ENCODE data around the gene CTAG2. TPM values are rescaled to one million over a fixed set of nuclear protein-coding genes. Genes with fewer than 3 reads are reported as not detected.
"Not testable (repeated sequence)": the region's sequence is repeated elsewhere in the genome, so short reads cannot be mapped to it uniquely, and the experiment has no call there.

Gene CTAG2
- total and polyA plus RNA-seq, 5 donors, result not detected

- ATAC-seq (no peak), DNase-seq (no peak)
- intact Hi-C loops (cut with DNase I), result no loop called here
- no peaks in the 10 kb centered on the region for H3K27me3 ChIP-seq (ENCODE audit: control insufficient read depth, insufficient read depth)
- no peaks in the 10 kb centered on the region for H3K4me1 ChIP-seq (ENCODE audit: control insufficient read depth, insufficient read depth, low read length)
- WGBS, result 81% methylated on average over 15 of the region's 15 CpGs
- no peak overlapping the region for H3K4me3 ChIP-seq (ENCODE audit: low read length)
- H3K27ac ChIP-seq (ENCODE audit: low read length), result no peak overlapping the region
- no peaks in the 10 kb centered on the region for H3K9me3 ChIP-seq (ENCODE audit: control insufficient read depth, low read length)
These were observed 4.4 kb downstream of the CTAG2 start for GRCh38 chrX:154648931-154649330.

- H3K4me1 ChIP-seq (ENCODE audit: control insufficient read depth, insufficient read depth, low read length); ATAC-seq; intact Hi-C loops (cut with DNase I); H3K27me3 ChIP-seq (ENCODE audit: control insufficient read depth, insufficient read depth); H3K4me3 ChIP-seq (ENCODE audit: low read length); H3K9me3 ChIP-seq (ENCODE audit: control insufficient read depth, low read length); DNase-seq; H3K27ac ChIP-seq (ENCODE audit: low read length): not testable (repeated sequence)
- WGBS, result no CpG with 5 or more reads among the region's 24 CpGs
These were observed 7.5 kb downstream of the CTAG2 start for GRCh38 chrX:154645745-154646378.

- no CpG with 5 or more reads among the region's 31 CpGs for WGBS
These were observed 9.7 kb downstream of the CTAG2 start for GRCh38 chrX:154643708-154644107.

DNA sequence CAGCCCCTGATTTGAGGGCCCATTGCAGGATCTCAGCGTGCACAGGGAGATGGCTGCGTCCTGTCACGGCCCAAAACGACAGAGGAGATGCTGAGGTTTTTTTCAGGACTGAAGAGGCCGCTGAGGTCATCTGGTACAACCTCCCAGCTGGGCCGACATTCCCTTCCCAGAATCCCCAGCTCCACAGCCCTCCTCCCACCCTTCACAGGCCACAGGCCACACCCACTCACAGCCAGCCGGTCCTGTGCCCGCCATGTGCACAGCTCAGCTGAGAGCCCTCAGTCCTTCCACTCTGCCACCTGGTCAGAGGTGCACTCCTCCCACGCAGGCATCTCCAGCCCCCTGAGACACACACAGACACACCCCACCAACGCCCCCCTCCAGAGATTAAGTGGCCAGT, 11.6 kb downstream of the CTAG2 start:
- DNase-seq; H3K27ac ChIP-seq (ENCODE audit: low read length); H3K4me1 ChIP-seq (ENCODE audit: control insufficient read depth, insufficient read depth, low read length); H3K9me3 ChIP-seq (ENCODE audit: control insufficient read depth, low read length); intact Hi-C loops (cut with DNase I); H3K27me3 ChIP-seq (ENCODE audit: control insufficient read depth, insufficient read depth); H3K4me3 ChIP-seq (ENCODE audit: low read length): not testable (repeated sequence)
- WGBS, result no CpG with 5 or more reads among the region's 10 CpGs
- peak; percentile 70 to 82 for ATAC-seq

More at GRCh38 chrX:154643708-154644107, 9.7 kb downstream of the CTAG2 start:
- H3K27me3 ChIP-seq (ENCODE audit: control insufficient read depth, insufficient read depth); H3K9me3 ChIP-seq (ENCODE audit: control insufficient read depth, low read length); H3K4me3 ChIP-seq (ENCODE audit: low read length); H3K4me1 ChIP-seq (ENCODE audit: control insufficient read depth, insufficient read depth, low read length); DNase-seq; intact Hi-C loops (cut with DNase I); H3K27ac ChIP-seq (ENCODE audit: low read length); ATAC-seq: not testable (repeated sequence)

DNA sequence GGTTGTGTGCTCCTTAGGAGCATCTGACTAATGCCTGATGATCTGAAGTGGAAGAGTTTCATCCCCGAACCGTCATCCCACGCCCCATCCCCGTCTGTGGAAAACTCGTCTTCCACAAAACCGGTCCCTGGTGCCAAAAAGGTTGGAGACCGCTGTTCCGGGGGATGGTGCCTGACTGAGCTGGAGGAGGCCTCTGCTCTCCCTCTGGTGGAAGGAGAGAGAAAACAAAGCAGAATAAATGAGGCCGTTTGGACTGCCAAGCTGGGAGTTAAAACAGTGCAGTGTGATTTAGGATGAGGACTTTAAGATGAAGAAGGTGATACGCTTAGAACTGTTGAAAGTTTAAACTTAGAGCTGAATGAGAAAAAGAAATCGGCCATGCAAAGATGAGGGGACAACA, 19.7 kb downstream of the CTAG2 start:
- DNase-seq; H3K4me1 ChIP-seq (ENCODE audit: control insufficient read depth, insufficient read depth, low read length); H3K9me3 ChIP-seq (ENCODE audit: control insufficient read depth, low read length); intact Hi-C loops (cut with DNase I); H3K27ac ChIP-seq (ENCODE audit: low read length); H3K27me3 ChIP-seq (ENCODE audit: control insufficient read depth, insufficient read depth); ATAC-seq; H3K4me3 ChIP-seq (ENCODE audit: low read length): not testable (repeated sequence)
- no CpG with 5 or more reads among the region's 11 CpGs for WGBS

- H3K27ac ChIP-seq (ENCODE audit: low read length); intact Hi-C loops (cut with DNase I); H3K4me3 ChIP-seq (ENCODE audit: low read length); H3K4me1 ChIP-seq (ENCODE audit: control insufficient read depth, insufficient read depth, low read length); H3K9me3 ChIP-seq (ENCODE audit: control insufficient read depth, low read length); H3K27me3 ChIP-seq (ENCODE audit: control insufficient read depth, insufficient read depth); DNase-seq: not testable (repeated sequence)
- no CpG with 5 or more reads among the region's 11 CpGs for WGBS
- peak in 1 of 2 donors; percentile 46 for ATAC-seq
These were observed 22.4 kb downstream of the CTAG2 start for GRCh38 chrX:154630949-154631348.

DNA sequence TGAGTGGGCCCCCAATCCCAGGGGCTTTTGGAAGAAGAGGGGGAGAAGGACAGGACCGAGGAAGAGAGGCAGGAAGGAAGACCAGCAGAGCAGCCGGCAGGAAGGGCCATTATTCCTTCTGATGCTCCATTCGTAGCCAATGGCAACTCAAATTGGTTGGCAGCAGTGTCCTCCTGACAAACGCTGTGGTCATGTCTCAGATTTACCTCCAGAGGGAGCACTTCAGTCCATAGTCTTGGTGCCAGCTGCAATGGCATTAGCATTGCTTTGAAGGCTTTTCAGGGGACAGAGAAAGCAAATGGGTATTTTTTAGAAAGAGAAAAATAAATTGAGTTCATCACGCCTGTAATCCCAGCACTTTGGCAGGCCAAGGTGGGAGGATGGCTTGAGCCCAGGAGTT, 24.4 kb downstream of the CTAG2 start:
- H3K4me1 ChIP-seq (ENCODE audit: control insufficient read depth, insufficient read depth, low read length); H3K9me3 ChIP-seq (ENCODE audit: control insufficient read depth, low read length); H3K27ac ChIP-seq (ENCODE audit: low read length); DNase-seq; intact Hi-C loops (cut with DNase I); H3K4me3 ChIP-seq (ENCODE audit: low read length); H3K27me3 ChIP-seq (ENCODE audit: control insufficient read depth, insufficient read depth): not testable (repeated sequence)
- peak in 1 of 2 donors; percentile 42 for ATAC-seq
- whole genome bisulfite sequencing, result no CpG with 5 or more reads among the region's 5 CpGs

DNA sequence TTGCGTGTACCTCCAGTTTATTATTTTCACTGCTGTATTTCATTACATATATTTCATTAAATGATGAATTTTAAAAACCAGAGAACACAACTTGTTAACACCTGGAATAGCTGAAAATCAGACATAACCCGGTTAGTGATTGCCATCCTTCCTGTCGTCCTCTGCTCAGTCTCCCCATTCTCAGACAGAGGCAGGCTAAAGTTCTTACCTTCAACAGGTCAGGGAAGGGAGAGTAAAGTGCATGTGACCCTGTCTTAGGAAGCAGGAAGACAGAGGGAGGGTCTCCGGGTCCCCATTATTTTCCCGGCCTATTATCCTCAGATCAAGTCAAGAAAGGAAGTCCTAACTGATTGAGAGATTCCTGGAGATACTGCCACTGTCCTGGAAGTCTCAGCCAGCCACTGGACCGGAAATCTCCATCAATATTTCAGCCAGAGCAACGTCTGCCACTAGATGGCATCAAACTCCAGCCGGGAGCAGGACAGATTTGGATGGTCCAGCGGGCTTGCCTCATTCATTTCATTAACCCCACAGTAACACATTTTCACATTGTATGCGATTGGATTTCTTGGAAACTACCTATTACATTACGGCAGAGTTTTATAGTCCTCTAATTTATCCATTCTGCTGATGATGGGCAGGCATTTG, 32.5 kb downstream of the CTAG2 start:
- intact Hi-C loops (cut with DNase I); H3K27me3 ChIP-seq (ENCODE audit: control insufficient read depth, insufficient read depth); H3K27ac ChIP-seq (ENCODE audit: low read length); H3K4me3 ChIP-seq (ENCODE audit: low read length); H3K9me3 ChIP-seq (ENCODE audit: control insufficient read depth, low read length); DNase-seq; H3K4me1 ChIP-seq (ENCODE audit: control insufficient read depth, insufficient read depth, low read length): not testable (repeated sequence)
- peak; percentile 55 to 74 for ATAC-seq
- 13% methylated on average over 3 of the region's 11 CpGs for WGBS

DNA sequence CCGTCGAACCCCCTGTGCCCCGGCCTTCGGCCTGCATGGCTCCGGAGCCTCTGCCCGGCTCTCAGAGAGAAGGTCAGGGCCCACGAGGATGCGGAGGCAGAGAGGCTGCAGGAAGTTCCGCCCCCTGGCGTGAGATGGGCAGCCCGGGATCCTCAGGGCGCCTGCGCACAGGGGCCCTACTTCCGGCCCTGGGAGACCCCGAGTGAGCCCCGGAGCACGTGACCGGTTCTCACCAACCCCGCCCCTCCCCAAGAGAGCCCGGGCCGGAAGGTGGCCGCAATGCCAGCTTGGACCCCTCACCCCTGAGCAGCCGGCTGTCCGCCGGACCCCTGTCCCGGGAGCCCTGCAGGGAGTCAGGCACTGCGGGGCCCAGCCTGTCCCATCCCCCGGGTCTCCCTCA, 34.2 kb downstream of the CTAG2 start, which contains the start of gene CTAG1B:
TSS of gene CTAG1B (minus strand) at position 101 of the 400 bp plus-strand sequence. CDS start at position 37, 64 bp downstream.
- intact Hi-C loops (cut with DNase I); H3K9me3 ChIP-seq (ENCODE audit: control insufficient read depth, low read length); H3K4me1 ChIP-seq (ENCODE audit: control insufficient read depth, insufficient read depth, low read length); DNase-seq; H3K27me3 ChIP-seq (ENCODE audit: control insufficient read depth, insufficient read depth); H3K27ac ChIP-seq (ENCODE audit: low read length); H3K4me3 ChIP-seq (ENCODE audit: low read length): not testable (repeated sequence)
- no CpG with 5 or more reads among the region's 28 CpGs for WGBS
- ATAC-seq, result peak in 1 of 2 donors; percentile 8

DNA sequence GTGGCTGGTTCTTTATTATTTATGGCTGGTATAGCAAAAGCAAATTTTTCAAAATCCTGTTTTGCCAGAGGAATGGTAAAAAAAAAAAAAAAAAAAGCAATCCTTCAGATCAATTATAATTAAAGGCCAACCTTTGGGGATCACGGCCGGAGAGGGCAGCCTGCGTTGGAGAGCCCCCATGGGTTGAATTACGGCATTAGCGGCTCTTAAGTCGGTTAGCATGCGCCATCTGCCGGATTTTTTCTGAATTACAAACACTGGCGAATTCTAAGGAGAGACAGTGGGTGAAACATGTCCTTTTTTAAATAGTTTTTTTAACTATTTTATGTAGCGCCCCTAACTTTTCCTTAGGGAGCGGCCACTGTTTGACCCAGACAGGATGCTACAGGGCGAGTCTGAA, 39.8 kb downstream of the CTAG2 start:
- DNase-seq; H3K27ac ChIP-seq (ENCODE audit: low read length); H3K9me3 ChIP-seq (ENCODE audit: control insufficient read depth, low read length); H3K27me3 ChIP-seq (ENCODE audit: control insufficient read depth, insufficient read depth); ATAC-seq; intact Hi-C loops (cut with DNase I); H3K4me1 ChIP-seq (ENCODE audit: control insufficient read depth, insufficient read depth, low read length); H3K4me3 ChIP-seq (ENCODE audit: low read length): not testable (repeated sequence)
- WGBS, result 25% methylated on average over 5 of the region's 12 CpGs

- WGBS, result 81% methylated on average over 12 of the region's 12 CpGs
- H3K27me3 ChIP-seq (ENCODE audit: control insufficient read depth, insufficient read depth); H3K9me3 ChIP-seq (ENCODE audit: control insufficient read depth, low read length); H3K4me3 ChIP-seq (ENCODE audit: low read length); intact Hi-C loops (cut with DNase I); H3K4me1 ChIP-seq (ENCODE audit: control insufficient read depth, insufficient read depth, low read length); H3K27ac ChIP-seq (ENCODE audit: low read length); ATAC-seq: not testable (repeated sequence)
- DNase-seq, result peak in 1 of 3 donors; percentile 43
These were observed 42.2 kb downstream of the CTAG2 start for GRCh38 chrX:154611146-154611545.
